Neutrophil (primary cell): ENCODE data around the gene NCOA1.

ENCODE experiments used
- H3K27ac ChIP-seq: fragments of 200-600 bp; sonication (generic); 2 replicates; pipeline ENCODE4 v1.5.1; 2016; ENCODE audit warnings: mild to moderate bottlenecking, moderate library complexity
- H3K27me3 ChIP-seq: fragments of 200-600 bp; sonication (generic); 2 replicates; pipeline ENCODE4 v1.6.0; 2016; ENCODE audit warnings: mild to moderate bottlenecking
- H3K36me3 ChIP-seq: fragments of 200-600 bp; sonication (generic); 2 replicates; pipeline ENCODE4 v1.5.1; 2017
- H3K4me1 ChIP-seq, 2 experiments: fragments of 200-600 bp in 1 of 2; sonication (generic) in 1 of 2; 1 replicate in 1 of 2; 2 replicates in 1 of 2; pipeline versions ENCODE4 v1.5.1 to v1.6.1; 2013 to 2016; ENCODE audit warnings: low read depth in 1 of 2, low read length in 1 of 2, mild to moderate bottlenecking in 1 of 2, moderate library complexity in 1 of 2; ENCODE audit not compliant: control insufficient read depth in 1 of 2, insufficient read depth in 1 of 2
- H3K4me3 ChIP-seq, 2 experiments: fragments of 200-600 bp in 1 of 2; sonication (generic) in 1 of 2; 1 replicate in 1 of 2; 2 replicates in 1 of 2; pipeline ENCODE4 v1.5.1; 2013 to 2016; ENCODE audit warnings: low read depth in 1 of 2, low read length in 1 of 2, mild to moderate bottlenecking in 1 of 2, moderate library complexity in 1 of 2
- H3K9me3 ChIP-seq: fragments of 200-600 bp; sonication (generic); 2 replicates; pipeline ENCODE4 v1.5.1; 2016
- CTCF ChIP-seq: fragments of 200-600 bp; sonication (generic); IDR thresholded peaks from 2 replicates; pipeline ENCODE4 v1.5.1; 2016; ENCODE audit warnings: antibody characterized with exemption

Gene NCOA1

DNA sequence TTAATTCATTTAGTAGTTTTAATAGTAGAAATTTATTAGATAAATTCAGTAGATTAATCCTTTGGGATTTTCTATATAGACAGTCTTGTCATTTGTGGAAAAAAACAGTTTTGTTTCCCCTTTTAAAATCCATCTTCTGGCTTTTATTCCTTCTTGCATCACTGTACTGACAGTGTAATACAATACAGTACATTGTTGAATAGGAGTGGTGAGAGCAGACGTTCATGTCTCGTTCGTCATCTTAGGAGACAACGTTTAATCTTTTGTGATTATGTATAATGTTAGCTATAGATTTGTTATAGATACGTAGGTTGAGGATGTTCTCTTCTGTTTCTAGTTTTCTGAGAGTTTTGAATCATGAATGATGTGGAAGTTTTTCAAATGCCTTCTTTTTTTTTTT, 61.8 kb downstream of the NCOA1 start:
- no peak for TF ChIP-seq CTCF
- H3K27ac ChIP-seq = no peak overlapping the region
- H3K4me1 ChIP-seq = peaks cover 5 to 7% of the 10 kb centered on the region in 2 experiments
- no peak overlapping the region for H3K4me3 ChIP-seq
- no peaks in the 10 kb centered on the region for H3K27me3 ChIP-seq
- H3K36me3 ChIP-seq = peaks cover 5% of the 10 kb centered on the region
- H3K9me3 ChIP-seq = no peaks in the 10 kb centered on the region

DNA sequence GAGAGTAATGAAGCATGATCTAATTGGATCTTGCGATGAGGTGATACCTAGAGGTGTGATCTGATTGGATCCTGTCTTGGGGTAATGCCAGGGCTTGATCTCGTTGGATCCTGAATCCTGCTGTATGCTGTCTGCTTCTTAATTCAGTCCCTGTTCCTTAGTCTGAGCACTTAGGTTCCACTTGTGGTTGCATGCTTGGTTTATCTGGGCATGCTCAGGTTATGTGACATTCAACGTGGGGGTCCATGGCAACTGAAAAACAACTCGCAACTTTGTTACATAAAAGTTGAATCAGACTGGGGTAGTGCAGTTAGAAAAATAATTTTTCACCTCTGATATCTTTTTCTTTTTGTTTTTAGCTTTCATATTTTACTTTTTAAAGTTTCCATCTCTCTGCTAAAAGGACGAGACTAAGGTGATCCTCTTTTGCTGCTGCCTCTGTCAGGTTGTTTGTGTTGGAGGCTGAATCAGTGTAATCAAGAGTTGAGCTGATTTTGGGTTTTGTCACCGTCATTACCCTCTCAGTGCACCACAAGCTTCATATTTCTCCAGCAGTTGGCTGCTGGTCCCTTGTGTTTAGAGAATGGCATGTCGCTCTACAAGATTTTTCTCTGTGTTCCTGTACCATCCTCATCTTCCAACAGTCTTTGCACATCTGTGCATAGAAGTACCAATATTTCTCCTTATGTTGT, 67.9 kb downstream of the NCOA1 start:
- Histone ChIP-seq H3K4me3 (no peak overlapping the region), H3K27ac (no peak overlapping the region)

DNA sequence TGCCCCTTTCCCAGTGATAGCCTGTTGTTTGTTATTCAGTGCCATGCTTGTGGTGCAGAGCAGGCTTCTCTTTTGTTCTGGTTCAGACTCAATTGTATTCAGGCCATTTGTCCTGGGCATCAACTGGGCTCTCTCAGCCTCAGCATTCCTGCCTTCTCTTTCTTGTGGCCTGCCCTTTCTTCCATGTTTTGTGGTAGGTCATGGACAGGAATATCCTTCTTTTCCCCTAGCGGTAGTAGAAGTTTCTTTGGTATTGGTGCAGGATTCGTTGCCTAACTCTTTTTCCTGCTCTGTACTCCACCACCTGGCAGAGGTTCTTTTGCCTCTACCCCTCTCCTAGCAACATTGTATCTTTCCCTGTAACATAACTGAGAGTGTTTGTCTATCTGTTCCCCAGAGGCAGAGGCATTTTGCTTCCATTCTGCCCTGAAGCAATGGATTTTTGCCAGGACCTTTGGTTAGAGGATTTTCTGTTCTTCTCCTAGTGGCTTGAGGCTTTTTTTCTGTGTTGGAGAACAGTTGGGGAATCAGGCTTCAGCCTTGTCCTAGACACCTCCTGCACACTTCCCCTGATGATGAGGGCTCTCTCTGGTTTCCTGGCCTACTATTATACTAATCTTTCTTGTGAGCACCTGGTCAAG, 68.5 kb downstream of the NCOA1 start:
- Histone ChIP-seq H3K4me3 (no peak overlapping the region), H3K27me3 (no peaks in the 10 kb centered on the region), H3K9me3 (no peaks in the 10 kb centered on the region), H3K27ac (no peak overlapping the region), H3K36me3 (peaks cover 7% of the 10 kb centered on the region), H3K4me1 (peaks cover 5 to 7% of the 10 kb centered on the region in 2 experiments)
- TF ChIP-seq CTCF = no peak

More for the DNA sequence above, 67.9 kb downstream of the NCOA1 start:
- H3K9me3 ChIP-seq = no peaks in the 10 kb centered on the region
- peaks cover 5% of the 10 kb centered on the region for H3K36me3 ChIP-seq
- H3K4me1 ChIP-seq = peaks cover 5 to 7% of the 10 kb centered on the region in 2 experiments
- TF ChIP-seq CTCF = no peak
- H3K27me3 ChIP-seq = no peaks in the 10 kb centered on the region

DNA sequence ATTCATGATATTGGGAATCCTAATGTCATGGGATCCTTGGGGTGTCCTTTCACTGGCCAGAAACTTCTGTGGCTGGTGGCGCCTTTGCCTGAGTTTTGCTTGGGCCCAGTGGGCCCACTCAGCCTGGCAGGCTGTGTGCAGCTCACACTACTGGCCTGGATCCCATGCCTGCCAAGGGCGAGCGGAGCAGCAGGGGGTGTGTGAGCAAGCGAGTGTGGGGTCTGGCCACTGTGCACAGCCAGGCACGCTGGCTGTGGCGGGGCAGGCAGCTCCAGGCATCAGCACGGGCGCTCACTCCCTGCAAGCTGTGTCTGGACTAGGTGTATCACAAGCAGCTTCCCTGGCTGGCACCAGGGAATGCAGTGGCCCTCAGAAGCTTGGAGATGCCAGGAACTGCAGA, 74.5 kb downstream of the NCOA1 start:
- no peak for TF ChIP-seq CTCF

GRCh38 chr2:24566209-24566608, 75.2 kb downstream of the NCOA1 start:
- Histone ChIP-seq H3K36me3 (peaks cover 28% of the 10 kb centered on the region), H3K27me3 (no peaks in the 10 kb centered on the region), H3K27ac (no peak overlapping the region), H3K4me1 (no peaks in the 10 kb centered on the region), H3K4me3 (no peak overlapping the region), H3K9me3 (no peaks in the 10 kb centered on the region)
- no peak for TF ChIP-seq CTCF

More for the DNA sequence above, 74.5 kb downstream of the NCOA1 start:
- Histone ChIP-seq H3K27me3 (no peaks in the 10 kb centered on the region), H3K27ac (no peak overlapping the region), H3K4me1 (no peaks in the 10 kb centered on the region), H3K9me3 (no peaks in the 10 kb centered on the region), H3K4me3 (no peak overlapping the region), H3K36me3 (peaks cover 28% of the 10 kb centered on the region)
